GM20000 (cell line): ENCODE results near the gene VAX1.
"Not testable (repeated sequence)": the region's sequence is repeated elsewhere in the genome, so short reads cannot be mapped to it uniquely, and the experiment has no call there.

Source experiments
- DNase-seq: peaks from one replicate; pipeline ENCODE4 v3.0.0; 2012; ENCODE audit warnings: low spot score
- CTCF ChIP-seq: IDR thresholded peaks from 2 replicates; pipeline ENCODE4 v1.5.1; 2012; ENCODE audit warnings: mild to moderate bottlenecking, control low read depth; ENCODE audit errors: extremely low read depth, missing control alignments

VAX1 gene

GRCh38 chr10:117096599-117097201 is 41.4 kb downstream of the VAX1 start:
- no peak for DNase-seq
- no peak for TF ChIP-seq CTCF

- TF ChIP-seq CTCF, result no peak
- no peak for DNase-seq
Measured at GRCh38 chr10:117094856-117095255, 43.2 kb downstream of the VAX1 start.

- no peak for DNase-seq
- TF ChIP-seq CTCF, result no peak
Measured at GRCh38 chr10:117092386-117092785, 45.7 kb downstream of the VAX1 start.

GRCh38 chr10:117090834-117091233 is 47.2 kb downstream of the VAX1 start:
- no peak for TF ChIP-seq CTCF
- DNase-seq, result no peak

GRCh38 chr10:117087521-117087920 is 50.5 kb downstream of the VAX1 start:
- DNase-seq, result no peak

GRCh38 chr10:117086546-117086945 is 51.5 kb downstream of the VAX1 start:
- TF ChIP-seq CTCF, result no peak
- DNase-seq, result no peak

More at GRCh38 chr10:117087521-117087920, 50.5 kb downstream of the VAX1 start:
- TF ChIP-seq CTCF, result no peak

GRCh38 chr10:117084421-117085246 is 53.4 kb downstream of the VAX1 start:
- not testable (repeated sequence) for DNase-seq
